GM23338 (cell line): ENCODE measurements around the gene ADD3. TPM values are rescaled to one million over a fixed set of nuclear protein-coding genes. Genes with fewer than 3 reads are reported as not detected.

Source experiments
- ATAC-seq: fragments of 200-7000 bp; cut with Tn5 transposase; 3 replicates; pipeline ENCODE4 v1.9.1; 2020
- DNase-seq: peaks from one replicate; pipeline ENCODE4 v3.0.0-alpha.2; 2015; ENCODE audit warnings: low spot score
- H2AFZ ChIP-seq: fragments of 200-600 bp; sonication (generic); 2 replicates; pipeline ENCODE4 v1.8.0; 2016; ENCODE audit warnings: antibody characterized with exemption, mild to moderate bottlenecking, moderate library complexity
- H3F3A ChIP-seq: fragments of 200-600 bp; sonication (generic); replicated peaks from 2 replicates; pipeline ENCODE4 v1.8.0; 2017; ENCODE audit warnings: antibody characterized with exemption, mixed run types, low read depth
- H3K27ac ChIP-seq: fragments of 200-600 bp; sonication (generic); 2 replicates; pipeline ENCODE4 v1.6.1; 2016; ENCODE audit warnings: low read depth
- H3K27me3 ChIP-seq: fragments of 200-600 bp; sonication (generic); 2 replicates; pipeline ENCODE4 v1.8.0; 2016; ENCODE audit warnings: mild to moderate bottlenecking, mixed run types, moderate library complexity; ENCODE audit not compliant: insufficient read depth
- H3K36me3 ChIP-seq: fragments of 200-600 bp; sonication (generic); 2 replicates; pipeline ENCODE4 v1.8.0; 2016; ENCODE audit warnings: mild to moderate bottlenecking; ENCODE audit not compliant: insufficient read depth
- H3K4me1 ChIP-seq: fragments of 200-600 bp; sonication (generic); 2 replicates; pipeline ENCODE4 v1.8.0; 2016; ENCODE audit warnings: mild to moderate bottlenecking, moderate library complexity; ENCODE audit not compliant: insufficient read depth
- H3K4me2 ChIP-seq: fragments of 200-600 bp; sonication (generic); 2 replicates; pipeline ENCODE4 v1.7.1; 2017; ENCODE audit warnings: mixed run types
- H3K4me3 ChIP-seq: fragments of 200-600 bp; sonication (generic); 2 replicates; pipeline ENCODE4 v1.6.1; 2016; ENCODE audit warnings: mixed run types
- H3K79me2 ChIP-seq: fragments of 200-600 bp; sonication (generic); replicated peaks from 2 replicates; pipeline ENCODE4 v1.8.0; 2017; ENCODE audit warnings: mild to moderate bottlenecking; ENCODE audit not compliant: insufficient read depth
- H3K9me2 ChIP-seq: fragments of 200-600 bp; sonication (generic); 2 replicates; pipeline ENCODE4 v1.8.0; 2017; ENCODE audit not compliant: insufficient read depth
- H4K20me1 ChIP-seq: fragments of 200-600 bp; sonication (generic); replicated peaks from 2 replicates; pipeline ENCODE4 v1.8.0; 2017; ENCODE audit warnings: mild to moderate bottlenecking; ENCODE audit not compliant: insufficient read depth
- H3K27ac Mint-ChIP-seq: 2 replicates; pipeline ENCODE4 v1.8.0; 2020; ENCODE audit warnings: inconsistent platforms, mild to moderate bottlenecking, moderate library complexity, mixed read lengths
- H3K27me3 Mint-ChIP-seq: 3 replicates; pipeline ENCODE4 v1.8.0; 2022; ENCODE audit warnings: low read depth, mild to moderate bottlenecking, moderate library complexity, mixed read lengths, inconsistent platforms; ENCODE audit not compliant: insufficient read depth, poor library complexity
- H3K36me3 Mint-ChIP-seq: 3 replicates; pipeline ENCODE4 v1.8.0; 2021; ENCODE audit warnings: low read depth, mild to moderate bottlenecking, inconsistent platforms, moderate library complexity, mixed read lengths
- H3K4me1 Mint-ChIP-seq: 3 replicates; pipeline ENCODE4 v1.8.0; 2020; ENCODE audit warnings: mild to moderate bottlenecking, inconsistent platforms, mixed read lengths
- H3K4me3 Mint-ChIP-seq: 3 replicates; pipeline ENCODE4 v1.8.0; 2021; ENCODE audit warnings: moderate library complexity, mild to moderate bottlenecking, inconsistent platforms, mixed read lengths
- H3K9me3 Mint-ChIP-seq: 3 replicates; pipeline ENCODE4 v1.8.0; 2020; ENCODE audit warnings: moderate library complexity, mild to moderate bottlenecking, inconsistent platforms, mixed read lengths
- EZH2 ChIP-seq: fragments of 200-600 bp; sonication (generic); IDR thresholded peaks from one replicate; pipeline ENCODE4 v1.8.0; 2017; ENCODE audit warnings: antibody characterized with exemption, mild to moderate bottlenecking, low read depth; ENCODE audit not compliant: unreplicated experiment
- EZH2phosphoT487 ChIP-seq: fragments of 200-600 bp; sonication (generic); IDR thresholded peaks from one replicate; pipeline ENCODE4 v1.8.1; 2018; ENCODE audit warnings: antibody characterized with exemption; ENCODE audit not compliant: unreplicated experiment
- POLR2AphosphoS5 ChIP-seq: IDR thresholded peaks from 2 replicates; pipeline ENCODE4 v1.6.1; 2016; ENCODE audit warnings: antibody characterized with exemption, low read depth
- REST ChIP-seq: IDR thresholded peaks from one replicate; pipeline ENCODE4 v1.6.1; 2018; ENCODE audit warnings: antibody characterized with exemption; ENCODE audit not compliant: unreplicated experiment
- STAT1 ChIP-seq: IDR thresholded peaks from one replicate; pipeline ENCODE4 v1.6.1; 2016; ENCODE audit warnings: antibody characterized with exemption; ENCODE audit not compliant: unreplicated experiment
- ZNF114 ChIP-seq: fragments of 250-450 bp; sonication (Bioruptor Pico); IDR thresholded peaks from 2 replicates; pipeline ENCODE4 v1.5.0; 2020; ENCODE audit warnings: mild to moderate bottlenecking, moderate library complexity
- ZNF331 ChIP-seq: fragments of 250-450 bp; sonication (Bioruptor Pico); IDR thresholded peaks from 2 replicates; pipeline ENCODE4 v1.5.0; 2020; ENCODE audit warnings: low read depth, mild to moderate bottlenecking, moderate library complexity
- ZNF462 ChIP-seq: fragments of 250-450 bp; sonication (Bioruptor Pico); IDR thresholded peaks from 2 replicates; pipeline ENCODE4 v1.5.0; 2020; ENCODE audit warnings: mild to moderate bottlenecking, moderate library complexity
- polyA plus RNA-seq: library from polyadenylated mRNA; unstranded; fragments of >200 nt; fragmentation: Nextera tagmentation; extraction: Ambion mirVana; gene quantifications from 2 replicates; pipeline ENCODE4 v1.2.1, GENCODE V29; 2016
- total RNA-seq: library from RNA; depleted of rRNA; stranded (reverse); fragments of >200 nt; shearing (Covaris generic); gene quantifications from 2 replicates; pipeline ENCODE4 v1.2.3, GENCODE V29; 2014

ADD3 gene
- total and polyA plus RNA-seq, 2 experiments from 2014 or later: 68.5 to 767 TPM

GRCh38 chr10:110141185-110141584 is 133.4 kb downstream of the ADD3 start:
- Histone ChIP-seq H3K4me2 (no peak overlapping the region), H3K4me3 (no peak overlapping the region), H3K4me1 (no peaks in the 10 kb centered on the region), H3K9me2 (no peaks in the 10 kb centered on the region), H3F3A (no peaks in the 10 kb centered on the region), H3K79me2 (no peaks in the 10 kb centered on the region), H3K27ac (no peak overlapping the region), H3K36me3 (no peaks in the 10 kb centered on the region), H3K27me3 (peaks cover 15% of the 10 kb centered on the region), H2AFZ (no peak overlapping the region), H4K20me1 (no peaks in the 10 kb centered on the region)
- H3K27ac Mint-ChIP-seq: no peak overlapping the region
- peaks cover 8% of the 10 kb centered on the region; the same call in 2 of the 3 replicates for H3K4me1 Mint-ChIP-seq
- no peak overlapping the region for H3K4me3 Mint-ChIP-seq
- no peaks in the 10 kb centered on the region for H3K9me3 Mint-ChIP-seq
- TF ChIP-seq POLR2AphosphoS5 (no peak), EZH2phosphoT487 (no peak), EZH2 (no peak), REST (no peak), ZNF114 (no peak), STAT1 (no peak), ZNF462 (CRISPR knock-in tag) (no peak), ZNF331 (no peak)
- no peak for DNase-seq
- ATAC-seq: no peak
- no peaks in the 10 kb centered on the region for H3K27me3 Mint-ChIP-seq
- H3K36me3 Mint-ChIP-seq: no peaks in the 10 kb centered on the region
